Raji (cell line): ENCODE measurements around the gene AFDN.

Experiments used
- POLR2A ChIP-seq: IDR thresholded peaks from 2 replicates; pipeline ENCODE4 v1.6.1; 2011; ENCODE audit warnings: low read depth, low read length, control low read depth; ENCODE audit not compliant: insufficient read depth

Gene AFDN

DNA sequence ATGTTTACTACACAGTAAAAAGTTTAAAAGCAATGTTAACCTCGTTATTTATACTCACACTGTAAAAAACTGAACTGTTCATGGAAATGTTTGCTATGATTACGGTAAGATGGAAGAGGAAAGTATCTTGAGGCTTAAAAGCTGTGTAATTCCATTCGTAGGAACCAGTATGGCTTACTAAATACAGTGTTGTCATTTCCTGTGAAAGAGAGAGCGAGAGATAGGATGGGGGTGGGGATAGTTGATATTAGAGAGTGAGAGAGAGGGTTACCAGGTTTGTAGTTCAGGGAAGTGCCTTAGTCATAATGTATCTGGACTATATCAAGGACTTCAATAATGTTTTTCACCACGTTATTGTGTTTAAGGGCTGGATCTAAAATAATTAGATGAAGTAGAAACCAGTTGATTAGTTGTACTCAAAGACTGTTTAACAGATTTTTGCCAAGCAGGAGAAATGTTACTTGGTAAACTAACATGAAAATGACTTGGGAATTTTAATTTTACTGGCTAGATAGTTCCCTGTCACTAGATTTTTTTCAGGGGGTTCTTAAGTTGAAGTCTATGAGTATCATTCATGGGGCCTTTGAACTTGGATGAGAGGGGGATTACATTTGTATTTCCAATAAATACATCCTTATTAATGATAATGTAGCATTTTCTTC is 30.4 kb downstream of the AFDN start:
- TF ChIP-seq POLR2A, result no peak

GRCh38 chr6:167858086-167858591 is 31.4 kb downstream of the AFDN start:
- TF ChIP-seq POLR2A, result no peak

DNA sequence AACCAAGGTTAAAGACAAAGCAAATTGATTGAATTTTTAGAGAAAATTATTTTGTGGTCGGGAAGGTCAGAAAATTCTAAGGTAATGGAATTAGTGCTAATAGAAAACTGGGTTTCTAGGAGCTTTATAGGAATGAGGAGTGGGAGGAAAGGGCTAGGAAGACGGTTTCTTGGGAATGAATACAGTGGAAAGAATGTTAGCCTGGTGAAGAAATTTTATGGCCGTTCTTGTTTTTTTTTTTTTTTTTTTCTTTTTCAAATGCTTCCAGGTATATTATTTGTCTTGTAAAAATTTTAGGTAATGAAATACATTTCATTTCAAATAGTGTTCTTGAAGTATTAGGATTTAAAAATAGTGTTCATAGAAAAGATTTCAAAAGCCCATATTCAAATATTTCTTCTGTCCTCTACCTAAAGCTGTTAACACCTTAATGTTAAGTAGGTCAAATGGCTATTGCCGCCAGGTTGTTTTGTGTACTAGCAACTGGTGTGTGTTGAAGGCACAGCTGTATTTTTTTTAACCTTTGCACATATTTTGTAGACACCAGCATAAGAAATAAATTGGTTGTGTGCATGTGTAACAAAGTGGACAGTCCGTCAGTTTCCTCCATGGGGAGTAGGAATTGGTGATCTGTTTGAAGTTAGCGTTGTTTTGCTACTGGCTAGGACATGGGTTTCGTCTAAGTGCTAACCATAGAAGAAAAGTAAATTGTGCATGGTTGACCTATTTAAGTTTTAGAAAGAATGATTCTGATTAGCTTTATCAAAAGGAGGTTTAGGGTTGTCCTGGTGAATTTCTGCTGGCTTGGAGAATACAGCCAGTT is 32.3 kb downstream of the AFDN start:
- no peak for TF ChIP-seq POLR2A

GRCh38 chr6:167860550-167861226 is 34.0 kb downstream of the AFDN start:
- no peak for TF ChIP-seq POLR2A

DNA sequence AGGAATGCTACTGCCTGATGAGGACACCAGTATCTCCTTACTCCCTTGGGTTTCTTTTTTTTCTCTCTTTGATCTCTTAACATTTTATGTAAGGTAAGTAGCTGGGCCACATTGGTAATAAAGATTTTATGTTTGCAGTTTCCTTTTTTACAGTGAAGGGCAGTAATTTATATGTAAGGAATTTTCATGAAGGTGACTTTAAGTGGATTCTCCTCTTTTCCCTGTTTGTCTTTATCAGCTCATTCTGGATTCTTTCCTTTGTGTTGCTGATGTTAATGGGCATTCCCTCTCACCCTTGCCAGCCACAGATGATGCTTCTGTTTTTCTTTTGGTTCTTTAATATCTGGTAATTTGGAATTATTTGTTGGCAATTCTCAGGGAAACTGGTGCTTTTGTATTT is 34.7 kb downstream of the AFDN start:
- TF ChIP-seq POLR2A, result no peak

DNA sequence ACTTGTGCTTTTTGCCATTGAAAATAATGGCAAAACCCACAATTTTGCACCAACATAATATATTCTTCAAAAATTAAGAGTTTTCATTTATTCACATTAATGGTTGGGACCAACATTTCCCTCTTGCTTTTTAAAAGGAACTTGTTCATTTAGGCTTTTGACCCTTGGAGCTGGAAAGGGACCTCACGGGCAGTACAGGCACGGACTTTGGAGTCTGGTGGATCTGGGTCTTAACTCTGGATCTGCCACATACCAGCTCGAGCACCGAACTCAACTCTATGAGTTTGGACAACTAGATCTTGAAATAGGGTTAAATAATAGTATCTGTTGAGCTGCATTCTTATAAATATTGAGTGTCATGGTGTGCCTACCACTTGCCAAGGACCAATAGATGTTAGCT is 37.2 kb downstream of the AFDN start:
- TF ChIP-seq POLR2A, result no peak

GRCh38 chr6:167866642-167867041 is 39.9 kb downstream of the AFDN start:
- no peak for TF ChIP-seq POLR2A

DNA sequence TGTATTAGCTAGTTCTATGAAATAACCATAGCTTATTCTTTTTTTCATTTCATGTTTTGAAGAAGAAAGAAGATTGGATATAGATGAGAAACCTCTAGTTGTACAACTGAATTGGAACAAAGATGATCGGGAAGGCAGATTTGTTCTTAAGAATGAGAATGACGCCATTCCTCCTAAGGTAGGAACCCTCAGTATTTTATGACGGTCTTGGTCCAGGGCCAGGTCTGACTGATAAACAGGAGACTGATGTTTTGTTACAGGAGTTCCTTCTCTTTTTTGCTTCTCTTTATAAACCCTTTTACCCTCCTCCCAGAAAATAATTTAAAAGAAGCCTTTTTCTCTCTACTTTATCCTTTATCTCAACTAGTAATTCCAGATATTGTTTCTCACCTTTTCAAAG is 43.6 kb downstream of the AFDN start:
- TF ChIP-seq POLR2A, result no peak

GRCh38 chr6:167872538-167873210 is 46.0 kb downstream of the AFDN start:
- no peak for TF ChIP-seq POLR2A

DNA sequence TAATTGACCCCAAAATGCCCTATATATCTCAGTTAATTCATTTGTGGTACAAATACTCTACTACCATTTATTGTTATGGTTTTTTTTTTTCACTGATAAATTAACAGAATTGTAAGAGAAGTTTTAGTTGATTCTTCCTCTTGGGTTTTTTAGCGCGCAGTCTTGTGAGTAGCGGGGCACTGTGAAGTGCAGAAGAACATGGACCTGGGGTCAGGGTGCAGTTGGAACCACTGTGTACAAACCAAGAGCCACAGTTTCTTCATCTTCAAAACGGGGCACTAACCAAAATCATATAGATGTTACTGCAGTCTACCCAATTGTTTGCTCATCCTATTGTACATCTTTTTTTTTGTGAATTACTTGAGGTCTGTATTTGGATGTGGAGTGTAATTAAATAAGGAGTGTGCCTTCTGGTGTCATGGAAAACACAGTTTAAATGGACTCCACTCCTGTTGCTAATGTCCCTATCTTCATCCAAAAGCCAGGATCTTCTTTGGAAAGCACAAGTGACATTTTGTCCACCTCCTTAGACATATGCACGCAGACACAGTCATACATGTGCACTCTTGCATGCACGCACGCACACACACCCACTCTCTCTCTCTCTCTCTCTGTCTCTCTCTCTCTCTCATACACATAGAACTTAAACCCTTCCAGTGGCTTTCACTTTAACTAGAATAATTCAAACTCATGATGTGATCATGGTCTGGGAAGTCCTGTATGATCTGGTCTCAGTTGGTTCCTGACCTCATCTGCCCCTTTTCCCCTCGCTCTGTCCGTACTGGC is 51.5 kb downstream of the AFDN start:
- TF ChIP-seq POLR2A, result no peak

DNA sequence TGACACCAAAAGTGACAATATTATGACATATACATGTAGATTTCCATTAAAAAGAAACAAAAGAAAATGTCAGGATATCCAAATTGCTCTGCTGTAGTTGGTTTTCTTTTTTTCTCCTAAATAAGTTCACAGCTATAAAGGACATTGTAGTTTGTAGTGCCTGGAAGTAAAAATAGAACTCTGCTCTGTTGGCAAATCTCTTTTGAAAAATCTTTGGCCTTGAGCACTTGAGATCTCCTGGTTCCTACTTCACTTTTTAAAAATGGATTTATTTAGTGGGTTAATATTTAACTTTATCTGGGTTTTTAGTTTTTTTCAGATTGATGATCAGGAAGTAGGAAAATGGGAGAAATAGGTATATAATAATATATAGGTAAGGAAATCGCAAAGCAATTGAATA is 52.9 kb downstream of the AFDN start:
- no peak for TF ChIP-seq POLR2A

DNA sequence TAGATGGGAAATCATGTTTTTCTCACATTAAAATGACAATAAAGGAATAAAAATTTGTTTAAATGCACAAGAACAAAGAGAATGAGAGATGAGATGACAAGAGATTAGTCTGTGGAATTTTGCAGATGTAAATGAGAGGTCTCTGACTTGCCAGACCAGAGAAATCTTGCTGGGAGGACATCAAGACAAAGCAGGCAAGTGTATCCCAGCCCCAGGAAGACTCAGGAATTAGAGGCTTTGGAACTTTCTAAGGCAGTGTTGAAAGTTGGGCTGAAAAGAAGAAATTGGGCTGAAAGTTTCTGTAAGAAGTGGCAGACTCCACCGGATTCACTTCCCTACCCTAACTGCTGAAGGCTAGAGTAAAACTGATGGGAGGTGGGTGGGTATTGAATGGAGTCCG is 54.6 kb downstream of the AFDN start:
- no peak for TF ChIP-seq POLR2A

DNA sequence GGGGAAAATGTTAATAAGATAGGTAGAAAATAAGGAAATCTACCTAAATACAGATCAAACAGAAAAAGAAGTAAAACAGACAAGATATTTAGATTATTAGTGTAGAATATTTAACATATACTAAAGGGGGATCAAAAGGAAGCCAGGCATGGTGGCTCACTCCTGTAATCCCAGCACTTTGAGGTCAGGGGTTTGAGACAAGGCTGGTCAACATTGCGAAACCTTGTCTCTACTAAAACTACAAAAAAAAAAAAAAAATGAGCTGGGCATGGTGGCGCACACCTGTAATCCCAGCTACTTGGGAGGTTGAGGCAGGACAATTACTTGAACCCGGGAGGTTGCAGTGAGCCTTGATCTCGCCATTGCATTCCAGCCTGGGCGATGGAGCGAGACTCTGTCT is 55.5 kb downstream of the AFDN start:
- TF ChIP-seq POLR2A, result no peak

GRCh38 chr6:167888098-167888497 is 61.4 kb downstream of the AFDN start:
- no peak for TF ChIP-seq POLR2A
